OCI-LY1 (cell line): ENCODE results near the gene FMNL1.
A peak's percentile ranks its signal among the peaks of the same experiment; 100 is the strongest.

Experiments
- H2AFZ ChIP-seq: fragments of 200-600 bp; sonication (generic), shearing (Covaris generic); 2 replicates; pipeline ENCODE4 v1.6.0; 2014; ENCODE audit warnings: antibody characterized with exemption, mild to moderate bottlenecking, low read length
- H3F3A ChIP-seq: fragments of 200-600 bp; sonication (generic), shearing (Covaris generic); 2 replicates; pipeline ENCODE4 v1.6.0; 2014; ENCODE audit warnings: mild to moderate bottlenecking, antibody characterized with exemption, low read length, moderate library complexity; ENCODE audit not compliant: insufficient read depth
- H3K27ac ChIP-seq: fragments of 200-600 bp; sonication (generic); 2 replicates; pipeline ENCODE4 v1.5.1; 2014; ENCODE audit warnings: low read length, mixed run types, mild to moderate bottlenecking, low read depth; ENCODE audit not compliant: poor library complexity, severe bottlenecking
- H3K27me3 ChIP-seq: fragments of 200-600 bp; sonication (generic); 2 replicates; pipeline ENCODE4 v1.6.0; 2014; ENCODE audit warnings: antibody characterized with exemption, mild to moderate bottlenecking, low read length, moderate library complexity; ENCODE audit not compliant: insufficient read depth
- H3K36me3 ChIP-seq: fragments of 200-600 bp; sonication (generic); 2 replicates; pipeline ENCODE4 v1.6.1; 2014; ENCODE audit warnings: mild to moderate bottlenecking, antibody characterized with exemption, low read length, moderate library complexity, mixed read lengths; ENCODE audit not compliant: insufficient read depth
- H3K4me1 ChIP-seq: fragments of 200-600 bp; sonication (generic); 2 replicates; pipeline ENCODE4 v1.5.1; 2014; ENCODE audit warnings: mild to moderate bottlenecking, low read length, moderate library complexity; ENCODE audit not compliant: insufficient read depth, severe bottlenecking
- H3K4me2 ChIP-seq: fragments of 200-600 bp; sonication (generic), shearing (Covaris generic); 2 replicates; pipeline ENCODE4 v1.6.1; 2014; ENCODE audit warnings: low read length
- H3K4me3 ChIP-seq: fragments of 200-600 bp; sonication (generic); 2 replicates; pipeline ENCODE4 v1.5.1; 2014; ENCODE audit warnings: low read length, low read depth, mild to moderate bottlenecking, mixed read lengths; ENCODE audit not compliant: poor library complexity, severe bottlenecking
- H3K79me2 ChIP-seq: fragments of 200-600 bp; shearing (Covaris generic); 2 replicates; pipeline ENCODE4 v1.6.1; 2016; ENCODE audit warnings: mixed run types, low read length, mixed read lengths; ENCODE audit not compliant: insufficient read depth
- H3K9ac ChIP-seq: fragments of 200-600 bp; sonication (generic), shearing (Covaris generic); 2 replicates; pipeline ENCODE4 v1.6.1; 2014; ENCODE audit warnings: mild to moderate bottlenecking, low read length, mixed read lengths
- H3K9me2 ChIP-seq: fragments of 200-600 bp; sonication (generic), shearing (Covaris generic); 2 replicates; pipeline ENCODE4 v1.6.1; 2014; ENCODE audit warnings: low read depth, mild to moderate bottlenecking, low read length, mixed read lengths
- H3K9me3 ChIP-seq: fragments of 200-600 bp; shearing (Covaris generic); 2 replicates; pipeline ENCODE4 v1.6.1; 2014; ENCODE audit warnings: low read length, mixed read lengths
- H4K20me1 ChIP-seq: fragments of 200-600 bp; sonication (generic), shearing (Covaris generic); 2 replicates; pipeline ENCODE4 v1.6.0; 2016; ENCODE audit warnings: mild to moderate bottlenecking, low read length; ENCODE audit not compliant: insufficient read depth
- CTCF ChIP-seq: fragments of 200-600 bp; sonication (generic), shearing (Covaris generic); IDR thresholded peaks from 2 replicates; pipeline ENCODE4 v1.5.1; 2017; ENCODE audit warnings: mild to moderate bottlenecking, antibody characterized with exemption, low read length, moderate library complexity, mixed read lengths
- EZH2 ChIP-seq: fragments of 200-600 bp; sonication (generic), shearing (Covaris generic); IDR thresholded peaks from 2 replicates; pipeline ENCODE4 v1.8.0; 2017; ENCODE audit warnings: borderline replicate concordance, mixed run types, mild to moderate bottlenecking, antibody characterized with exemption, low read length, moderate library complexity, mixed read lengths

The FMNL1 gene

GRCh38 chr17:45243750-45244149, 22.1 kb downstream of the FMNL1 start:
- no peaks in the 10 kb centered on the region for H3K9me3 ChIP-seq
- no peaks in the 10 kb centered on the region for H3K9me2 ChIP-seq
- H3K4me2 ChIP-seq: no peak overlapping the region
- no peak overlapping the region for H3K9ac ChIP-seq
- H3K27ac ChIP-seq: no peak overlapping the region
- peaks cover 13% of the 10 kb centered on the region for H3K4me1 ChIP-seq
- H3F3A ChIP-seq: no peaks in the 10 kb centered on the region
- no peak overlapping the region for H2AFZ ChIP-seq
- H3K27me3 ChIP-seq: no peaks in the 10 kb centered on the region
- H3K79me2 ChIP-seq: no peaks in the 10 kb centered on the region
- peaks cover 16% of the 10 kb centered on the region; the same call in 1 of the 2 replicates for H3K36me3 ChIP-seq
- no peak overlapping the region for H3K4me3 ChIP-seq
- H4K20me1 ChIP-seq: no peaks in the 10 kb centered on the region
- TF ChIP-seq CTCF: no peak
- TF ChIP-seq EZH2: no peak

GRCh38 chr17:45244725-45245656, 23.3 kb downstream of the FMNL1 start:
- H3K9me3 ChIP-seq: no peaks in the 10 kb centered on the region
- H3K9me2 ChIP-seq: no peaks in the 10 kb centered on the region
- H4K20me1 ChIP-seq: no peaks in the 10 kb centered on the region
- no peaks in the 10 kb centered on the region for H3K27me3 ChIP-seq
- H3F3A ChIP-seq: no peaks in the 10 kb centered on the region
- no peaks in the 10 kb centered on the region for H3K79me2 ChIP-seq
- H2AFZ ChIP-seq: no peak overlapping the region
- H3K9ac ChIP-seq: no peak overlapping the region
- H3K36me3 ChIP-seq: peaks cover 22% of the 10 kb centered on the region
- H3K4me1 ChIP-seq: peaks cover 17% of the 10 kb centered on the region
- no peak overlapping the region for H3K4me3 ChIP-seq
- no peak overlapping the region for H3K27ac ChIP-seq
- no peak overlapping the region for H3K4me2 ChIP-seq
- no peak for TF ChIP-seq CTCF
- TF ChIP-seq EZH2: no peak

GRCh38 chr17:45246338-45246737, 24.7 kb downstream of the FMNL1 start:
- TF ChIP-seq CTCF (no peak), EZH2 (no peak)
- Histone ChIP-seq H3K79me2 (no peaks in the 10 kb centered on the region), H3K9me3 (no peaks in the 10 kb centered on the region), H3K27me3 (no peaks in the 10 kb centered on the region), H4K20me1 (no peaks in the 10 kb centered on the region), H2AFZ (no peak overlapping the region), H3K4me1 (peaks cover 17% of the 10 kb centered on the region), H3K4me3 (peak overlapping the region; percentile 81), H3K36me3 (peaks cover 34% of the 10 kb centered on the region), H3K4me2 (peak overlapping the region; percentile 77), H3K27ac (no peak overlapping the region), H3F3A (no peaks in the 10 kb centered on the region), H3K9ac (peak overlapping the region; percentile 79; the same call in 1 of the 2 replicates), H3K9me2 (no peaks in the 10 kb centered on the region)
